HCT116 (cell line): Measurements from ENCODE around the gene TCP11L1. TPM values are rescaled to one million over a fixed set of nuclear protein-coding genes. Genes with fewer than 3 reads are reported as not detected.

Source experiments
- ATAC-seq: fragments of 200-7000 bp; cut with Tn5 transposase; 2 replicates; pipeline ENCODE4 v1.9.1; 2020; ENCODE audit warnings: mild to moderate bottlenecking, moderate library complexity
- BruUV-seq: library from RNA; stranded (reverse); fragments of 400-500 nt; replicated peaks from 2 replicates; lab custom pipeline; 2021; lab: Mats Ljungman, UMichigan
- CTCF ChIA-PET: fragments of 300-600 bp; sonication (Branson Sonifier 250); formaldehyde crosslinking; loops from one replicate; lab custom pipeline; 2021; ENCODE audit warnings: antibody characterized with exemption; lab: Charles Lee
- POLR2A ChIA-PET: fragments of 300-600, 350-600 bp; sonication (Branson Sonifier 250); formaldehyde crosslinking; loops from one replicate; lab custom pipeline; 2021; ENCODE audit warnings: antibody characterized with exemption; lab: Charles Lee
- RAD21 ChIA-PET, 2 experiments: fragments of 300-600 bp; sonication (Branson Sonifier 250); formaldehyde crosslinking; loops; one replicate each; lab custom pipeline; 2023; ENCODE audit warnings: low total read pairs in 2 of 2; ENCODE audit not compliant: uncharacterized antibody in 2 of 2, unreplicated experiment in 2 of 2, low non-redundant PET in 1 of 2; lab: Charles Lee
- DNase-seq: peaks from one replicate; pipeline ENCODE4 v3.0.0-alpha.2; 2010; ENCODE audit warnings: low read depth, low spot score
- H2AFZ ChIP-seq: fragments of 200-600 bp; shearing (Covaris generic), sonication (generic); 2 replicates; pipeline ENCODE4 v1.6.1; 2017; ENCODE audit warnings: low read depth, mixed run types, mixed read lengths, antibody characterized with exemption, low read length; ENCODE audit not compliant: poor library complexity, severe bottlenecking
- H3K27ac ChIP-seq: 2 replicates; pipeline ENCODE4 v1.5.1; 2012; ENCODE audit warnings: low read depth, low read length
- H3K27me3 ChIP-seq: fragments of 200-600 bp; sonication (generic); 2 replicates; pipeline ENCODE4 v1.6.1; 2016; ENCODE audit warnings: mixed run types, low read length, mixed read lengths; ENCODE audit not compliant: insufficient read depth
- H3K36me3 ChIP-seq, 2 experiments: fragments of 200-500 bp in 1 of 2; fragments of 200-600 bp in 1 of 2; sonication (Bioruptor generic) in 1 of 2; sonication (generic) in 1 of 2; 2 replicates each; pipeline versions ENCODE4 v1.5.1 to v1.6.1; 2014 to 2016; ENCODE audit warnings: low read length in 2 of 2, inconsistent platforms in 1 of 2, mixed read lengths in 1 of 2, mixed run types in 1 of 2; ENCODE audit not compliant: insufficient read depth in 2 of 2, control insufficient read depth in 1 of 2
- H3K4me1 ChIP-seq, 2 experiments: fragments of 200-600 bp in 1 of 2; sonication (generic) in 1 of 2; 2 replicates each; pipeline versions ENCODE4 v1.5.1 to v1.6.1; 2012 to 2017; ENCODE audit warnings: low read length in 2 of 2, inconsistent platforms in 1 of 2, mild to moderate bottlenecking in 1 of 2, mixed read lengths in 1 of 2, mixed run types in 1 of 2, moderate library complexity in 1 of 2; ENCODE audit not compliant: insufficient read depth in 2 of 2, control insufficient read depth in 1 of 2
- H3K4me2 ChIP-seq: fragments of 200-600 bp; sonication (generic); 2 replicates; pipeline ENCODE4 v1.6.1; 2017; ENCODE audit warnings: mixed run types, low read length, mixed read lengths
- H3K4me3 ChIP-seq, 2 experiments: fragments of 200-600 bp in 1 of 2; sonication (generic) in 1 of 2; replicated peaks in 1 of 2; 2 replicates each; pipeline ENCODE4 v1.5.1; 2011 to 2016; ENCODE audit warnings: low read length in 2 of 2, control low read depth in 1 of 2, low read depth in 1 of 2, mild to moderate bottlenecking in 1 of 2, mixed read lengths in 1 of 2, mixed run types in 1 of 2
- H3K79me2 ChIP-seq: fragments of 200-600 bp; sonication (generic); 2 replicates; pipeline ENCODE4 v1.6.1; 2017; ENCODE audit warnings: mild to moderate bottlenecking, mixed run types, low read length, moderate library complexity, mixed read lengths; ENCODE audit not compliant: insufficient read depth
- H3K9ac ChIP-seq: fragments of 200-600 bp; sonication (generic); 2 replicates; pipeline ENCODE4 v1.6.1; 2016; ENCODE audit warnings: low read length, mixed read lengths
- H3K9me2 ChIP-seq: fragments of 200-600 bp; sonication (generic), shearing (Covaris generic); 2 replicates; pipeline ENCODE4 v1.6.1; 2017; ENCODE audit warnings: mixed run types, mild to moderate bottlenecking, moderate library complexity; ENCODE audit not compliant: insufficient read depth
- H3K9me3 ChIP-seq, 2 experiments: fragments of 200-500 bp in 1 of 2; fragments of 200-600 bp in 1 of 2; sonication (Bioruptor generic) in 1 of 2; sonication (generic) in 1 of 2; 2 replicates each; pipeline ENCODE4 v1.6.1; 2014 to 2017; ENCODE audit warnings: low read length in 2 of 2, mixed read lengths in 2 of 2, inconsistent platforms in 1 of 2, low read depth in 1 of 2, mild to moderate bottlenecking in 1 of 2, mixed run types in 1 of 2, moderate library complexity in 1 of 2; ENCODE audit not compliant: control insufficient read depth in 1 of 2, insufficient read depth in 1 of 2
- H4K20me1 ChIP-seq: fragments of 200-600 bp; sonication (generic), shearing (Covaris generic); 2 replicates; pipeline ENCODE4 v1.6.1; 2017; ENCODE audit warnings: mixed run types, mild to moderate bottlenecking, moderate library complexity; ENCODE audit not compliant: insufficient read depth
- CBX3 ChIP-seq: IDR thresholded peaks from 2 replicates; pipeline ENCODE4 v1.6.1; 2012; ENCODE audit warnings: low read depth
- CEBPB ChIP-seq: IDR thresholded peaks from 2 replicates; pipeline ENCODE4 v1.6.1; 2012; ENCODE audit warnings: low read depth
- MAX ChIP-seq: IDR thresholded peaks from 2 replicates; pipeline ENCODE4 v1.6.1; 2012
- SP1 ChIP-seq: IDR thresholded peaks from 2 replicates; pipeline ENCODE4 v1.6.1; 2012; ENCODE audit warnings: low read depth
- TCF7L2 ChIP-seq: IDR thresholded peaks from 2 replicates; pipeline ENCODE4 v1.7.0; 2011; ENCODE audit warnings: borderline replicate concordance, inconsistent platforms; ENCODE audit not compliant: insufficient read depth, insufficient read length; ENCODE audit errors: extremely low read depth
- intact Hi-C: fragments of 100-400 bp; cut with micrococcal nuclease; formaldehyde crosslinking; loops from 2 replicates; pipeline ENCODE4 v1.10.0; 2022
- total RNA-seq: library from RNA; stranded (reverse); gene quantifications from one replicate; pipeline ENCODE4 v1.2.1, GENCODE V29; 2021; ENCODE audit not compliant: unreplicated experiment
- TF ChIP-seq, protein P1 (sequence below): IDR thresholded peaks from 2 replicates; pipeline ENCODE4 v1.6.1; 2011; ENCODE audit warnings: mild to moderate bottlenecking, low read length, moderate library complexity; ENCODE audit not compliant: insufficient replicate concordance; ENCODE audit errors: extremely low read depth
- TF ChIP-seq, protein P2 (sequence below), 3 experiments: fragments of 200-600 bp in 1 of 3; sonication (generic) in 1 of 3; IDR thresholded peaks in 2 of 3; conservative IDR thresholded peaks in 1 of 3; 2 replicates each; pipeline ENCODE4 v1.5.1; 2012 to 2017; ENCODE audit warnings: low read depth in 2 of 3, low read length in 2 of 3, antibody characterized with exemption in 1 of 3, borderline replicate concordance in 1 of 3, control low read depth in 1 of 3, mild to moderate bottlenecking in 1 of 3, mixed read lengths in 1 of 3, mixed run types in 1 of 3, moderate library complexity in 1 of 3; ENCODE audit not compliant: insufficient read depth in 1 of 3

TCP11L1 gene
- total RNA-seq, 1 experiment from 2014 or later: 12.0 TPM

GRCh38 chr11:33001751-33002542 is 37.4 kb upstream of the TCP11L1 start:
- DNase-seq (no peak), ATAC-seq (no peak)
- Histone ChIP-seq H3K27me3 (no peaks in the 10 kb centered on the region), H3K9me3 (no peaks in the 10 kb centered on the region), H3K4me2 (no peak overlapping the region), H3K79me2 (no peaks in the 10 kb centered on the region), H3K4me1 (peaks cover 3 to 13% of the 10 kb centered on the region in 2 experiments; a peak in 2 of 4 replicates), H3K27ac (no peak overlapping the region), H3K9me2 (no peaks in the 10 kb centered on the region), H3K9ac (no peak overlapping the region), H3K36me3 (no peaks in the 10 kb centered on the region), H3K4me3 (no peak overlapping the region), H4K20me1 (no peaks in the 10 kb centered on the region), H2AFZ (no peak overlapping the region)
- ChIA-PET RAD21 (no interaction called here), CTCF (no interaction called here), POLR2A (no interaction called here)
- TF ChIP-seq TCF7L2: no peak
- TF ChIP-seq SP1: no peak
- TF ChIP-seq, protein P1, sequence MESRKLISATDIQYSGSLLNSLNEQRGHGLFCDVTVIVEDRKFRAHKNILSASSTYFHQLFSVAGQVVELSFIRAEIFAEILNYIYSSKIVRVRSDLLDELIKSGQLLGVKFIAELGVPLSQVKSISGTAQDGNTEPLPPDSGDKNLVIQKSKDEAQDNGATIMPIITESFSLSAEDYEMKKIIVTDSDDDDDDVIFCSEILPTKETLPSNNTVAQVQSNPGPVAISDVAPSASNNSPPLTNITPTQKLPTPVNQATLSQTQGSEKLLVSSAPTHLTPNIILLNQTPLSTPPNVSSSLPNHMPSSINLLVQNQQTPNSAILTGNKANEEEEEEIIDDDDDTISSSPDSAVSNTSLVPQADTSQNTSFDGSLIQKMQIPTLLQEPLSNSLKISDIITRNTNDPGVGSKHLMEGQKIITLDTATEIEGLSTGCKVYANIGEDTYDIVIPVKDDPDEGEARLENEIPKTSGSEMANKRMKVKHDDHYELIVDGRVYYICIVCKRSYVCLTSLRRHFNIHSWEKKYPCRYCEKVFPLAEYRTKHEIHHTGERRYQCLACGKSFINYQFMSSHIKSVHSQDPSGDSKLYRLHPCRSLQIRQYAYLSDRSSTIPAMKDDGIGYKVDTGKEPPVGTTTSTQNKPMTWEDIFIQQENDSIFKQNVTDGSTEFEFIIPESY: no peak
- TF ChIP-seq MAX: no peak
- no peak for TF ChIP-seq CEBPB
- TF ChIP-seq, protein P2, sequence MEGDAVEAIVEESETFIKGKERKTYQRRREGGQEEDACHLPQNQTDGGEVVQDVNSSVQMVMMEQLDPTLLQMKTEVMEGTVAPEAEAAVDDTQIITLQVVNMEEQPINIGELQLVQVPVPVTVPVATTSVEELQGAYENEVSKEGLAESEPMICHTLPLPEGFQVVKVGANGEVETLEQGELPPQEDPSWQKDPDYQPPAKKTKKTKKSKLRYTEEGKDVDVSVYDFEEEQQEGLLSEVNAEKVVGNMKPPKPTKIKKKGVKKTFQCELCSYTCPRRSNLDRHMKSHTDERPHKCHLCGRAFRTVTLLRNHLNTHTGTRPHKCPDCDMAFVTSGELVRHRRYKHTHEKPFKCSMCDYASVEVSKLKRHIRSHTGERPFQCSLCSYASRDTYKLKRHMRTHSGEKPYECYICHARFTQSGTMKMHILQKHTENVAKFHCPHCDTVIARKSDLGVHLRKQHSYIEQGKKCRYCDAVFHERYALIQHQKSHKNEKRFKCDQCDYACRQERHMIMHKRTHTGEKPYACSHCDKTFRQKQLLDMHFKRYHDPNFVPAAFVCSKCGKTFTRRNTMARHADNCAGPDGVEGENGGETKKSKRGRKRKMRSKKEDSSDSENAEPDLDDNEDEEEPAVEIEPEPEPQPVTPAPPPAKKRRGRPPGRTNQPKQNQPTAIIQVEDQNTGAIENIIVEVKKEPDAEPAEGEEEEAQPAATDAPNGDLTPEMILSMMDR (IDR thresholded peaks at IDR 0.05 in 2 of 3, conservative IDR thresholded peaks at IDR 0.05 in 1 of 3; ENCODE audit: borderline replicate concordance in 1 of 3, insufficient read depth in 1 of 3, low read depth in 2 of 3, low read length in 2 of 3): no peak
- TF ChIP-seq CBX3: no peak
- intact Hi-C loops: no loop called here
- BruUV-seq: no TSS peak
